Measurements from ENCODE around the gene USP2. TPM values are rescaled to one million over a fixed set of nuclear protein-coding genes. Genes with fewer than 3 reads are reported as not detected.
A peak's percentile ranks its signal among the peaks of the same experiment; 100 is the strongest.

Gene USP2
- total and polyA plus RNA-seq, 2 of the 8 experiments (the other 6 are each of a cell fraction or from before 2014, with no cell fraction given): 2.2 to 6.9 TPM

DNA sequence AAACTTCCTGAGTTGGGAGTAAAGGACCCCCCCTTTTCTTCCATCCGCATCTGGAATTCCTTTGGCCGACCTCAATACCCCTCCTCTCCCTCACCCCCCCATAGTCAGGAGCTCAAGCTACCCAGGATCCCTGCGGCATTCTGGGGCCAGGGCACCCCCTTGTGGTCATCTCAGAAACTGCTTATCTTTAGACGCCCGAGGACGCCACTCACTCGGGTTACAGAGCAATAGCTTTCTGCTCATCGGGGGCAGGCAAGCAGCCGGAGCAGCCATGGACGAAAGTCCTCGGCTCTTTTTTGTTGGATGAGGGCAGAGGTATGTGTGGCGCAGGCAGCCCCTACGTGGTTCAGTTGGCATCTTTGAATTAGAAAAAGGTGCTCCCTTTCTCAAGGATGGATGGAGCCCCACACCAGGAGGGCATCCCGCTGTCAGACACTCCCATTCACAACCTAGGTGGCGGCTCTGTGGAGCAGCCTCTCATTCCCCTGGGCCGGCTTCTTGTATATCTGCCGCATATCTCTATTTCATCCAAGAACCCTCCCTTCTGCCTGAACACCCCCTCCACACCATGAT lies 43.1 kb downstream of the USP2 start:
- no peak overlapping the region for H2BK12ac ChIP-seq (ENCODE audit: low read depth, low read length)
- no peaks in the 10 kb centered on the region for H3K9me3 ChIP-seq (ENCODE audit: insufficient read depth in 2 of 2, low read depth in 1 of 2, low read length in 1 of 2)
- H3K23ac ChIP-seq (ENCODE audit: insufficient read length): no peak overlapping the region
- peaks cover 3 to 16% of the 10 kb centered on the region in 2 experiments for H4K20me1 ChIP-seq (replicated peaks in 1 of 2; ENCODE audit: control insufficient read depth in 1 of 2, insufficient read depth in 2 of 2, low read length in 2 of 2)
- H3K56ac ChIP-seq (replicated peaks; ENCODE audit: insufficient read length, low read depth, low read length): no peak overlapping the region
- peak overlapping the region; percentile 2; the same call in 1 of the 2 replicates for H3K27ac ChIP-seq (ENCODE audit: low read depth, low read length)
- peaks cover 12% of the 10 kb centered on the region for H3K79me1 ChIP-seq (ENCODE audit: low read depth, low read length)
- H2AK5ac ChIP-seq (ENCODE audit: low read depth, low read length): no peak overlapping the region
- CTCF ChIA-PET (ENCODE audit: partially characterized antibody): interaction anchor here (0.6 to 20.0 kb wide), 33 partner anchors 12 to 751 kb away, joined by 3 to 463 read pairs (median 4); partner anchors contain the start of genes CBL, MCAM, NLRX1 and USP2
- peaks cover 5 to 38% (median 28%) of the 10 kb centered on the region in 4 experiments for H3K4me1 ChIP-seq (replicated peaks in 1 of 4; ENCODE audit: control insufficient read depth in 3 of 4, insufficient read depth in 4 of 4, low read length in 3 of 4)
- H2AFZ ChIP-seq (ENCODE audit: low read length): no peak overlapping the region
- H4K91ac ChIP-seq (replicated peaks; ENCODE audit: insufficient read length, low read length): no peak overlapping the region
- POLR2A ChIA-PET (ENCODE audit: partially characterized antibody): interaction anchor here (0.9 to 3.4 kb wide), 17 partner anchors 10 to 254 kb away, joined by 3 to 29 read pairs (median 5); partner anchors contain the start of genes DPAGT1, HMBS and MCAM
- H3K14ac ChIP-seq (ENCODE audit: insufficient read length): no peak overlapping the region
- peaks cover 20% of the 10 kb centered on the region; the same call in 1 of the 2 replicates for H3K23me2 ChIP-seq (ENCODE audit: low read depth, low read length)
- H3K9ac ChIP-seq (replicated peaks in 1 of 4; ENCODE audit: extremely low read depth in 1 of 4, low read depth in 3 of 4, low read length in 3 of 4): no peak overlapping the region
- H3K27me3 ChIP-seq (replicated peaks in 1 of 4; ENCODE audit: control insufficient read depth in 3 of 4, extremely low read depth in 1 of 4, insufficient read depth in 3 of 4, low read length in 3 of 4): peaks cover 12 to 42% (median 33%) of the 10 kb centered on the region in 4 experiments
- H3K4me3 ChIP-seq (ENCODE audit: extremely low read depth in 1 of 4, insufficient read depth in 2 of 4, low read depth in 3 of 4, low read length in 4 of 4): peak overlapping the region; percentile 8 to 69 (median 38); a peak in 6 of 8 replicates
- peak overlapping the region; percentile 88 for H3K18ac ChIP-seq (ENCODE audit: extremely low read depth, low read length)
- no peak overlapping the region; the same call in 1 of the 2 replicates for H2BK15ac ChIP-seq (ENCODE audit: low read length)
- H2BK5ac ChIP-seq (ENCODE audit: low read depth, low read length): peak overlapping the region; percentile 76; the same call in 1 of the 2 replicates
- H3K4ac ChIP-seq (replicated peaks; ENCODE audit: insufficient read length, low read depth, low read length): no peak overlapping the region
- peaks cover 5 to 26% of the 10 kb centered on the region in 2 experiments; a peak in 3 of 4 replicates for H3K79me2 ChIP-seq (ENCODE audit: control insufficient read depth in 1 of 2, insufficient read depth in 2 of 2, low read length in 2 of 2)
- H3K36me3 ChIP-seq (ENCODE audit: control insufficient read depth in 2 of 4, insufficient read depth in 4 of 4, low read length in 3 of 4): peaks cover 0 to 6% (median 2%) of the 10 kb centered on the region in 4 experiments; a peak in 1 of 8 replicates
- DNase-seq (ENCODE audit: low read depth in 1 of 2, low spot score in 2 of 2): peak in 1 of 2 experiments; percentile 92
- peak; percentile 28 for FAIRE-seq
- WGBS, 2 experiments (ENCODE audit: extremely low coverage in 1 of 2, insufficient coverage in 1 of 2, insufficient read length in 1 of 2, insufficient replicate concordance in 2 of 2, low coverage in 1 of 2, low lambda C conversion rate in 2 of 2, missing lambda C conversion rate in 1 of 2): 9% methylated on average over 17 of the region's 17 CpGs; no CpG with 5 or more reads in 1 of the 2 experiments
- peak overlapping the region; percentile 70 for H4K5ac ChIP-seq (ENCODE audit: insufficient read length, low read depth, low read length)
- H3K4me2 ChIP-seq (ENCODE audit: insufficient read depth in 1 of 2, low read depth in 2 of 2, low read length in 2 of 2): peak overlapping the region; percentile 56 to 76
- no peak overlapping the region for H2BK20ac ChIP-seq (ENCODE audit: low read length)
- H4K8ac ChIP-seq (ENCODE audit: extremely low read depth, insufficient read depth, low read length): no peak overlapping the region
- peak overlapping the region; percentile 72 for H2BK120ac ChIP-seq (replicated peaks; ENCODE audit: low read depth, low read length)
- 0 out of 4 replicates have a peak, but pooled peaks of 1 of the 2 experiments have one; percentile 46 for TF ChIP-seq SIN3A (conservative IDR thresholded peaks at IDR 0.05 in 1 of 2, IDR thresholded peaks at IDR 0.05 in 1 of 2; ENCODE audit: low read depth in 1 of 2, low read length in 2 of 2)
- TF ChIP-seq RAD21 (IDR thresholded peaks at IDR 0.05 in 1 of 2, conservative IDR thresholded peaks at IDR 0.05 in 1 of 2; ENCODE audit: low read depth in 2 of 2, low read length in 2 of 2): peak; percentile 68 to 77
- no peak for TF ChIP-seq CREB1 (IDR thresholded peaks at IDR 0.05)
- TF ChIP-seq POLR2AphosphoS5 (IDR thresholded peaks at IDR 0.05; ENCODE audit: low read depth, low read length): no peak
- peak in 1 of 2 experiments; percentile 62; a peak in 1 of 3 replicates for TF ChIP-seq EP300 (IDR thresholded peaks at IDR 0.05; ENCODE audit: borderline replicate concordance in 1 of 2, low read depth in 2 of 2, low read length in 2 of 2)
- peak; percentile 31; the same call in 1 of the 2 replicates for TF ChIP-seq YY1 (IDR thresholded peaks at IDR 0.05; ENCODE audit: low read depth, low read length)
- TF ChIP-seq KDM4A (IDR thresholded peaks at IDR 0.05; ENCODE audit: low read depth, low read length, severe bottlenecking): peak; percentile 21
- TF ChIP-seq, protein P1, sequence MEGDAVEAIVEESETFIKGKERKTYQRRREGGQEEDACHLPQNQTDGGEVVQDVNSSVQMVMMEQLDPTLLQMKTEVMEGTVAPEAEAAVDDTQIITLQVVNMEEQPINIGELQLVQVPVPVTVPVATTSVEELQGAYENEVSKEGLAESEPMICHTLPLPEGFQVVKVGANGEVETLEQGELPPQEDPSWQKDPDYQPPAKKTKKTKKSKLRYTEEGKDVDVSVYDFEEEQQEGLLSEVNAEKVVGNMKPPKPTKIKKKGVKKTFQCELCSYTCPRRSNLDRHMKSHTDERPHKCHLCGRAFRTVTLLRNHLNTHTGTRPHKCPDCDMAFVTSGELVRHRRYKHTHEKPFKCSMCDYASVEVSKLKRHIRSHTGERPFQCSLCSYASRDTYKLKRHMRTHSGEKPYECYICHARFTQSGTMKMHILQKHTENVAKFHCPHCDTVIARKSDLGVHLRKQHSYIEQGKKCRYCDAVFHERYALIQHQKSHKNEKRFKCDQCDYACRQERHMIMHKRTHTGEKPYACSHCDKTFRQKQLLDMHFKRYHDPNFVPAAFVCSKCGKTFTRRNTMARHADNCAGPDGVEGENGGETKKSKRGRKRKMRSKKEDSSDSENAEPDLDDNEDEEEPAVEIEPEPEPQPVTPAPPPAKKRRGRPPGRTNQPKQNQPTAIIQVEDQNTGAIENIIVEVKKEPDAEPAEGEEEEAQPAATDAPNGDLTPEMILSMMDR (IDR thresholded peaks at IDR 0.05; ENCODE audit: control extremely low read depth in 1 of 3, insufficient read depth in 1 of 3, low read depth in 1 of 3, low read length in 3 of 3): peak in 2 of 3 experiments; percentile 85 to 89; a peak in 3 of 4 replicates
